ENCODE data around the gene GALNT3. TPM values are rescaled to one million over a fixed set of nuclear protein-coding genes. Genes with fewer than 3 reads are reported as not detected.

GALNT3 gene
- total and polyA plus RNA-seq, 4 donors, result 0.29 to 2.3 (median 1.6) TPM

DNA sequence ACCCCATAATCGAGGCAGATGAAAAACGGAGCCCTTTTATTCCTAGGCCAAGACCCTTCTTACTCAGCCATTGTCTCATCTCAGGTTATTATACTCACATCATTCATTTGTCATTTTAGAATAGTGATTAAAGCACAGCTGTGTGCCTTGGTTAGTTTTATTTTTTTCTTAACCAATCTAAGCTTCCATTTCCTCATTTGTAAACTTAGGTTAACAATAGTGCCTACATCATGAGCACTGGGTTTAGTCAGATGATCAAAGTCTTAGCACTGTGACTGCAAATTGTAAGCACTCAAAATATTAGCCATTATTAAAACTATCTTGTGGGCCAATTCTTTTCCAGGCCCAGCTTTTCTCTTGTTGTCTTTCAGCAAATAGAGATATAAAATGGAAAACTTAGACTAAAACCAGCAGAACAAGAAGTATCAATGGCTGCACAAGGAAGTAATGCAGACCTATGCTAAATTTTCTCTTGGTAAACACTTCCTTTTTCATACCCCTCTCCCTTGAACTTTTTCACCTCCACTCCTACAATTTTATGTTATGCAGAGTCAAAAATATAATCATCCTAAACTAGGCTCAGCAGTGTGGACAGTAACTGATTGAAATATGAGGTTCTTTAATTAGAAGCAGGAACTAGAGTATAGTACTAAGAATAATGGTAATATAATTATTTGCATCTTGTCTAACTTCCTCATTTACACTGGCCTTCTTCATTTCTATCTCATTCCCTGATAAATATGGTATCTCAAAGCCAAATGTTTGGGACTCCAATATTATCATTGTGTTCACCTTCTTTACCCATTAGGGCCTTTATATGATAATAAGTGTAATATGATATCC is 21.5 kb upstream of the GALNT3 start (continued):
- TF ChIP-seq EGR1 (IDR thresholded peaks at IDR 0.05; ENCODE audit: low read depth in 2 of 2) (no peak), YY1 (IDR thresholded peaks at IDR 0.05) (no peak), HNF4G (IDR thresholded peaks at IDR 0.05) (no peak)
- TF ChIP-seq, protein P1, sequence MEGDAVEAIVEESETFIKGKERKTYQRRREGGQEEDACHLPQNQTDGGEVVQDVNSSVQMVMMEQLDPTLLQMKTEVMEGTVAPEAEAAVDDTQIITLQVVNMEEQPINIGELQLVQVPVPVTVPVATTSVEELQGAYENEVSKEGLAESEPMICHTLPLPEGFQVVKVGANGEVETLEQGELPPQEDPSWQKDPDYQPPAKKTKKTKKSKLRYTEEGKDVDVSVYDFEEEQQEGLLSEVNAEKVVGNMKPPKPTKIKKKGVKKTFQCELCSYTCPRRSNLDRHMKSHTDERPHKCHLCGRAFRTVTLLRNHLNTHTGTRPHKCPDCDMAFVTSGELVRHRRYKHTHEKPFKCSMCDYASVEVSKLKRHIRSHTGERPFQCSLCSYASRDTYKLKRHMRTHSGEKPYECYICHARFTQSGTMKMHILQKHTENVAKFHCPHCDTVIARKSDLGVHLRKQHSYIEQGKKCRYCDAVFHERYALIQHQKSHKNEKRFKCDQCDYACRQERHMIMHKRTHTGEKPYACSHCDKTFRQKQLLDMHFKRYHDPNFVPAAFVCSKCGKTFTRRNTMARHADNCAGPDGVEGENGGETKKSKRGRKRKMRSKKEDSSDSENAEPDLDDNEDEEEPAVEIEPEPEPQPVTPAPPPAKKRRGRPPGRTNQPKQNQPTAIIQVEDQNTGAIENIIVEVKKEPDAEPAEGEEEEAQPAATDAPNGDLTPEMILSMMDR (IDR thresholded peaks at IDR 0.05; ENCODE audit: low read depth, low read length, missing input control), result no peak

DNA sequence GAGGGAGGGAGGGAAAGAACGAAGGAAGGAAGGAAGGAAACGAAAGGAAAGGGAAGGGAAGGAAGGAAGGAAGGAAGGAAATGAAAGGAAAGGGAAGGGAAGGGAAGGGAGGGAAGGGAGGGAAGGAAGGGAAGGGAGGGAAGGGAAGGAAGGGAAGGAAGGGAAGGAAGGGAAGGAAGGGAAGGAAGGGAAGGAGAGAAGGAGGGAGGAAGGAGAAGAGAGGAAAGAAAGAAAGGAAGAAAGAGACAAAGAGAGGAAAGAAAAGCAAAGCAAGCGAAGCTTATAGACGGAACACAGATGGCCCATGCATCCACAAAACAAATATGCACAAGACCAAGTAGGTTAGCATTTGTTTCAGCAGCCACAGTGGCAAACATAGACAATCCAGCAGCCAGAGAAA is 20.4 kb upstream of the GALNT3 start:
- no peaks in the 10 kb centered on the region for H3K27me3 ChIP-seq (ENCODE audit: control insufficient read depth in 4 of 4, insufficient read depth in 4 of 4, low read length in 3 of 4)
- H3K4me1 ChIP-seq (ENCODE audit: control insufficient read depth in 4 of 4, insufficient read depth in 4 of 4, low read length in 3 of 4), result no peaks in the 10 kb centered on the region
- no peak overlapping the region for H3K4me3 ChIP-seq (ENCODE audit: low read depth in 1 of 3, low read length in 3 of 3)
- no peaks in the 10 kb centered on the region for H3K9me3 ChIP-seq (ENCODE audit: control insufficient read depth in 4 of 4, low read length in 3 of 4)
- no peak for TF ChIP-seq FOXA2 (IDR thresholded peaks at IDR 0.05)
- TF ChIP-seq SP1 (IDR thresholded peaks at IDR 0.05), result no peak
- no peak for TF ChIP-seq EGR1 (IDR thresholded peaks at IDR 0.05; ENCODE audit: low read depth in 2 of 2)
- TF ChIP-seq, protein P2, sequence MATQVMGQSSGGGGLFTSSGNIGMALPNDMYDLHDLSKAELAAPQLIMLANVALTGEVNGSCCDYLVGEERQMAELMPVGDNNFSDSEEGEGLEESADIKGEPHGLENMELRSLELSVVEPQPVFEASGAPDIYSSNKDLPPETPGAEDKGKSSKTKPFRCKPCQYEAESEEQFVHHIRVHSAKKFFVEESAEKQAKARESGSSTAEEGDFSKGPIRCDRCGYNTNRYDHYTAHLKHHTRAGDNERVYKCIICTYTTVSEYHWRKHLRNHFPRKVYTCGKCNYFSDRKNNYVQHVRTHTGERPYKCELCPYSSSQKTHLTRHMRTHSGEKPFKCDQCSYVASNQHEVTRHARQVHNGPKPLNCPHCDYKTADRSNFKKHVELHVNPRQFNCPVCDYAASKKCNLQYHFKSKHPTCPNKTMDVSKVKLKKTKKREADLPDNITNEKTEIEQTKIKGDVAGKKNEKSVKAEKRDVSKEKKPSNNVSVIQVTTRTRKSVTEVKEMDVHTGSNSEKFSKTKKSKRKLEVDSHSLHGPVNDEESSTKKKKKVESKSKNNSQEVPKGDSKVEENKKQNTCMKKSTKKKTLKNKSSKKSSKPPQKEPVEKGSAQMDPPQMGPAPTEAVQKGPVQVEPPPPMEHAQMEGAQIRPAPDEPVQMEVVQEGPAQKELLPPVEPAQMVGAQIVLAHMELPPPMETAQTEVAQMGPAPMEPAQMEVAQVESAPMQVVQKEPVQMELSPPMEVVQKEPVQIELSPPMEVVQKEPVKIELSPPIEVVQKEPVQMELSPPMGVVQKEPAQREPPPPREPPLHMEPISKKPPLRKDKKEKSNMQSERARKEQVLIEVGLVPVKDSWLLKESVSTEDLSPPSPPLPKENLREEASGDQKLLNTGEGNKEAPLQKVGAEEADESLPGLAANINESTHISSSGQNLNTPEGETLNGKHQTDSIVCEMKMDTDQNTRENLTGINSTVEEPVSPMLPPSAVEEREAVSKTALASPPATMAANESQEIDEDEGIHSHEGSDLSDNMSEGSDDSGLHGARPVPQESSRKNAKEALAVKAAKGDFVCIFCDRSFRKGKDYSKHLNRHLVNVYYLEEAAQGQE (IDR thresholded peaks at IDR 0.05), result no peak
- no peak for TF ChIP-seq RAD21 (IDR thresholded peaks at IDR 0.05)
- TF ChIP-seq FOXA1 (IDR thresholded peaks at IDR 0.05), result no peak
- TF ChIP-seq, protein P1 (IDR thresholded peaks at IDR 0.05; ENCODE audit: low read depth, low read length, missing input control), result no peak
- TF ChIP-seq, protein P3, sequence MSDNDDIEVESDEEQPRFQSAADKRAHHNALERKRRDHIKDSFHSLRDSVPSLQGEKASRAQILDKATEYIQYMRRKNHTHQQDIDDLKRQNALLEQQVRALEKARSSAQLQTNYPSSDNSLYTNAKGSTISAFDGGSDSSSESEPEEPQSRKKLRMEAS (IDR thresholded peaks at IDR 0.05), result no peak
- no peak for TF ChIP-seq JUND (IDR thresholded peaks at IDR 0.05)
- TF ChIP-seq, protein P4, sequence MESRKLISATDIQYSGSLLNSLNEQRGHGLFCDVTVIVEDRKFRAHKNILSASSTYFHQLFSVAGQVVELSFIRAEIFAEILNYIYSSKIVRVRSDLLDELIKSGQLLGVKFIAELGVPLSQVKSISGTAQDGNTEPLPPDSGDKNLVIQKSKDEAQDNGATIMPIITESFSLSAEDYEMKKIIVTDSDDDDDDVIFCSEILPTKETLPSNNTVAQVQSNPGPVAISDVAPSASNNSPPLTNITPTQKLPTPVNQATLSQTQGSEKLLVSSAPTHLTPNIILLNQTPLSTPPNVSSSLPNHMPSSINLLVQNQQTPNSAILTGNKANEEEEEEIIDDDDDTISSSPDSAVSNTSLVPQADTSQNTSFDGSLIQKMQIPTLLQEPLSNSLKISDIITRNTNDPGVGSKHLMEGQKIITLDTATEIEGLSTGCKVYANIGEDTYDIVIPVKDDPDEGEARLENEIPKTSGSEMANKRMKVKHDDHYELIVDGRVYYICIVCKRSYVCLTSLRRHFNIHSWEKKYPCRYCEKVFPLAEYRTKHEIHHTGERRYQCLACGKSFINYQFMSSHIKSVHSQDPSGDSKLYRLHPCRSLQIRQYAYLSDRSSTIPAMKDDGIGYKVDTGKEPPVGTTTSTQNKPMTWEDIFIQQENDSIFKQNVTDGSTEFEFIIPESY (IDR thresholded peaks at IDR 0.05), result no peak
- no peak for TF ChIP-seq GABPA (IDR thresholded peaks at IDR 0.05 in 1 of 2, conservative IDR thresholded peaks at IDR 0.05 in 1 of 2)
- no peak for TF ChIP-seq HNF4A (conservative IDR thresholded peaks at IDR 0.05)
- 90% methylated on average over 4 of the region's 4 CpGs for WGBS
- no peak overlapping the region for H3K27ac ChIP-seq (ENCODE audit: low read depth in 1 of 2, low read length in 2 of 2)
- peaks cover 0 to 2% (median 0%) of the 10 kb centered on the region in 4 donors for H3K36me3 ChIP-seq (ENCODE audit: control insufficient read depth in 4 of 4, insufficient read depth in 3 of 4, low read depth in 1 of 4, low read length in 3 of 4)
- H3K9ac ChIP-seq (ENCODE audit: low read depth in 1 of 2, low read length in 2 of 2), result no peak overlapping the region
- no peak for DNase-seq (ENCODE audit: low spot score)
